Neuronal stem cell (in vitro differentiated cells): ENCODE data around the gene PTH.

Experiments used
- DNase-seq: peaks from one replicate; pipeline ENCODE4 v3.0.0-alpha.2; 2013; ENCODE audit warnings: low spot score
- H2AFZ ChIP-seq: one replicate; pipeline ENCODE4 v1.6.1; 2013; ENCODE audit warnings: mild to moderate bottlenecking, low read length, inconsistent platforms
- H2AK5ac ChIP-seq: 2 replicates; pipeline ENCODE4 v1.6.1; 2013; ENCODE audit warnings: low read depth, mild to moderate bottlenecking, inconsistent platforms, low read length, moderate library complexity, mixed read lengths
- H2BK120ac ChIP-seq: 2 replicates; pipeline ENCODE4 v1.6.1; 2013; ENCODE audit warnings: low read depth, mild to moderate bottlenecking, inconsistent platforms, low read length, moderate library complexity, mixed read lengths
- H2BK12ac ChIP-seq: one replicate; pipeline ENCODE4 v1.6.1; 2013; ENCODE audit warnings: low read length, inconsistent platforms
- H2BK15ac ChIP-seq: 2 replicates; pipeline ENCODE4 v1.6.1; 2013; ENCODE audit warnings: mild to moderate bottlenecking, low read length, inconsistent platforms, mixed read lengths
- H2BK5ac ChIP-seq: one replicate; pipeline ENCODE4 v1.6.1; 2013; ENCODE audit warnings: inconsistent platforms, mild to moderate bottlenecking, low read length, moderate library complexity
- H3K14ac ChIP-seq: one replicate; pipeline ENCODE4 v1.6.1; 2013; ENCODE audit warnings: low read length, inconsistent platforms
- H3K18ac ChIP-seq: 2 replicates; pipeline ENCODE4 v1.6.1; 2013; ENCODE audit warnings: low read length, inconsistent platforms
- H3K23ac ChIP-seq: 2 replicates; pipeline ENCODE4 v1.6.1; 2013; ENCODE audit warnings: low read depth, mild to moderate bottlenecking, mixed read lengths, low read length, inconsistent platforms; ENCODE audit not compliant: poor library complexity
- H3K27ac ChIP-seq: replicated peaks from 3 replicates; pipeline ENCODE4 v1.5.1; 2013; ENCODE audit warnings: low read length, inconsistent platforms
- H3K27me3 ChIP-seq, 3 experiments: 2 replicates each; pipeline ENCODE4 v1.6.1; 2013; ENCODE audit warnings: low read length in 3 of 3, mild to moderate bottlenecking in 2 of 3, inconsistent platforms in 1 of 3, low read depth in 1 of 3, mixed read lengths in 1 of 3, moderate library complexity in 1 of 3; ENCODE audit not compliant: control insufficient read depth in 3 of 3, insufficient read depth in 3 of 3
- H3K36me3 ChIP-seq, 2 donors: replicated peaks in 1 of 2; 2 replicates each; pipeline ENCODE4 v1.6.1; 2013; ENCODE audit warnings: low read length in 2 of 2; ENCODE audit not compliant: control insufficient read depth in 2 of 2, insufficient read depth in 2 of 2
- H3K4ac ChIP-seq: 2 replicates; pipeline ENCODE4 v1.6.1; 2013; ENCODE audit warnings: inconsistent platforms, mild to moderate bottlenecking, low read length, moderate library complexity
- H3K4me1 ChIP-seq, 2 donors: 1 replicate in 1 of 2; 2 replicates in 1 of 2; pipeline ENCODE4 v1.6.1; 2013; ENCODE audit warnings: low read length in 2 of 2, low read depth in 1 of 2; ENCODE audit not compliant: control insufficient read depth in 2 of 2, insufficient read depth in 1 of 2
- H3K4me2 ChIP-seq: one replicate; pipeline ENCODE4 v1.6.1; 2013; ENCODE audit warnings: mild to moderate bottlenecking, low read length, inconsistent platforms; ENCODE audit not compliant: insufficient read depth, poor library complexity, severe bottlenecking
- H3K4me3 ChIP-seq, 2 donors: 2 replicates each; pipeline ENCODE4 v1.5.1; 2013; ENCODE audit warnings: low read length in 2 of 2, mild to moderate bottlenecking in 2 of 2, inconsistent platforms in 1 of 2, moderate library complexity in 1 of 2
- H3K79me1 ChIP-seq: one replicate; pipeline ENCODE4 v1.6.1; 2013; ENCODE audit warnings: low read depth, mild to moderate bottlenecking, inconsistent platforms, low read length, moderate library complexity
- H3K9ac ChIP-seq: one replicate; pipeline ENCODE4 v1.6.1; 2013; ENCODE audit warnings: mild to moderate bottlenecking, low read depth, low read length, inconsistent platforms; ENCODE audit not compliant: poor library complexity
- H3K9me3 ChIP-seq, 2 donors: replicated peaks in 1 of 2; 2 replicates each; pipeline versions ENCODE3 to v1.6.1; 2013; ENCODE audit warnings: low read length in 2 of 2, mild to moderate bottlenecking in 2 of 2, inconsistent platforms in 1 of 2, low read depth in 1 of 2, mixed read lengths in 1 of 2, moderate library complexity in 1 of 2; ENCODE audit not compliant: control insufficient read depth in 2 of 2, insufficient read depth in 1 of 2
- H4K8ac ChIP-seq: one replicate; pipeline ENCODE4 v1.6.1; 2013; ENCODE audit warnings: low read depth, mild to moderate bottlenecking, inconsistent platforms, low read length, moderate library complexity
- H4K91ac ChIP-seq: one replicate; pipeline ENCODE4 v1.6.1; 2013; ENCODE audit warnings: low read length, low read depth, mild to moderate bottlenecking, inconsistent platforms; ENCODE audit not compliant: poor library complexity
- WGBS, 2 donors: extraction: QIAGEN DNeasy Blood & Tissue Kit; methylation state at CpG; one replicate each; pipeline ENCODE4 v1.1.7; 2013; ENCODE audit warnings: missing lambda C conversion rate in 2 of 2, mixed read lengths in 1 of 2; ENCODE audit not compliant: insufficient read length in 2 of 2, insufficient replicate concordance in 1 of 2; ENCODE audit errors: extremely low coverage in 2 of 2; 5-methylcytosine and 5-hydroxymethylcytosine counted together

Gene PTH

DNA sequence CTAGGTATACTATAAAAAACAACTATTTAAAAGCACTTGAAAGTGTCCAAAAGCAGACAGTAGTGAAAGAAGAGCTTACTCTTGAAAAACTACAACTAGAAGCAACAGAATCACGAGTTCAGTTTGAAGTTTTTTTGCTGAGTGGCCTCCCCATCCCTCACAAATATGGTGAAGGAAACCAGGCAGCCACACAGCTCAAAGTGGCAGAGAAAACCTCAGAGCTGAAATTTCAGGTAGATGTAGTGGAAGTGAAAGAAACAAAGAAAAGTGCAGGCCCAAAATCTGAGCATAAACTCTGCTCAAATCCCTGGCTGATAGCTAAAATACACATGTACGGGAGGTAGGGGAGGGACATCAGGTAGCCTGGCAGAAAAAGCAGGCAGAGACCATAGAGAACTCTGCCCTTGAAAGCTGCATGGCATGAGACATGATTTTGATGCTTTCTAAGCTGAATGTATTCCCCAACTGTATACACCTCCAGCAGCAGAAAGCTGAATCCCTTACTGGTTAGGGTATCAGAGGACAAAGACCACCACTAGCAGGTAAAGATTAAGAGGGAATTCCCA lies 44.9 kb downstream of the PTH start:
- peaks cover 0 to 7% of the 10 kb centered on the region in 2 donors for H3K4me1 ChIP-seq
- H3K9me3 ChIP-seq = peaks cover 1 to 12% of the 10 kb centered on the region in 2 donors
- H2AFZ ChIP-seq = no peak overlapping the region
- H3K4me2 ChIP-seq = no peak overlapping the region
- no peak for DNase-seq
- H2BK15ac ChIP-seq = no peak overlapping the region
- no peak overlapping the region for H3K14ac ChIP-seq
- no peak overlapping the region for H3K4me3 ChIP-seq
- H2BK12ac ChIP-seq = no peak overlapping the region
- no peaks in the 10 kb centered on the region for H3K79me1 ChIP-seq
- H3K27ac ChIP-seq = no peak overlapping the region
- H3K4ac ChIP-seq = no peak overlapping the region
- H2AK5ac ChIP-seq = no peak overlapping the region
- no peak overlapping the region for H4K91ac ChIP-seq
- H2BK120ac ChIP-seq = no peak overlapping the region
- H4K8ac ChIP-seq = no peak overlapping the region
- no peak overlapping the region for H3K23ac ChIP-seq
- H3K27me3 ChIP-seq = no peaks in the 10 kb centered on the region
- H2BK5ac ChIP-seq = no peak overlapping the region
- no CpG with 5 or more reads among the region's 2 CpGs for WGBS, 2 donors
- no peak overlapping the region for H3K18ac ChIP-seq
- H3K9ac ChIP-seq = no peak overlapping the region
- H3K36me3 ChIP-seq = no peaks in the 10 kb centered on the region

- Histone ChIP-seq H3K4me2 (no peak overlapping the region), H2AK5ac (no peak overlapping the region), H3K4ac (no peak overlapping the region), H3K14ac (no peak overlapping the region), H2BK120ac (no peak overlapping the region), H3K18ac (no peak overlapping the region), H2BK12ac (no peak overlapping the region), H3K9ac (no peak overlapping the region), H3K23ac (no peak overlapping the region), H2BK15ac (no peak overlapping the region), H3K36me3 (no peaks in the 10 kb centered on the region), H4K91ac (no peak overlapping the region), H2BK5ac (no peak overlapping the region), H3K79me1 (no peaks in the 10 kb centered on the region), H3K9me3 (peaks cover 1 to 12% of the 10 kb centered on the region in 2 donors), H3K4me3 (no peak overlapping the region), H2AFZ (no peak overlapping the region), H3K27me3 (no peaks in the 10 kb centered on the region), H3K4me1 (peaks cover 0 to 7% of the 10 kb centered on the region in 2 donors), H4K8ac (no peak overlapping the region), H3K27ac (no peak overlapping the region)
- WGBS, 2 donors = no CpG with 5 or more reads among the region's 1 CpG
- no peak for DNase-seq
Measured at GRCh38 chr11:13449522-13449921, 46.3 kb downstream of the PTH start.

GRCh38 chr11:13448876-13449275 lies 46.9 kb downstream of the PTH start:
- H3K4me3 ChIP-seq = no peak overlapping the region
- H3K4me1 ChIP-seq = peaks cover 0 to 7% of the 10 kb centered on the region in 2 donors
- no peak overlapping the region for H3K27ac ChIP-seq
- no peak overlapping the region for H2BK12ac ChIP-seq
- no peaks in the 10 kb centered on the region for H3K27me3 ChIP-seq
- H2AK5ac ChIP-seq = no peak overlapping the region
- no peaks in the 10 kb centered on the region for H3K79me1 ChIP-seq
- WGBS, 2 donors = no CpG with 5 or more reads among the region's 2 CpGs
- no peak overlapping the region for H4K91ac ChIP-seq
- no peak overlapping the region for H2BK120ac ChIP-seq
- no peak overlapping the region for H2AFZ ChIP-seq
- H2BK15ac ChIP-seq = no peak overlapping the region
- no peak overlapping the region for H3K23ac ChIP-seq
- H4K8ac ChIP-seq = no peak overlapping the region
- no peak overlapping the region for H3K4me2 ChIP-seq
- DNase-seq = no peak
- H3K9ac ChIP-seq = no peak overlapping the region
- no peaks in the 10 kb centered on the region for H3K36me3 ChIP-seq
- H3K9me3 ChIP-seq = peaks cover 1 to 12% of the 10 kb centered on the region in 2 donors
- no peak overlapping the region for H3K4ac ChIP-seq
- H2BK5ac ChIP-seq = no peak overlapping the region
- H3K18ac ChIP-seq = no peak overlapping the region
- no peak overlapping the region for H3K14ac ChIP-seq

DNA sequence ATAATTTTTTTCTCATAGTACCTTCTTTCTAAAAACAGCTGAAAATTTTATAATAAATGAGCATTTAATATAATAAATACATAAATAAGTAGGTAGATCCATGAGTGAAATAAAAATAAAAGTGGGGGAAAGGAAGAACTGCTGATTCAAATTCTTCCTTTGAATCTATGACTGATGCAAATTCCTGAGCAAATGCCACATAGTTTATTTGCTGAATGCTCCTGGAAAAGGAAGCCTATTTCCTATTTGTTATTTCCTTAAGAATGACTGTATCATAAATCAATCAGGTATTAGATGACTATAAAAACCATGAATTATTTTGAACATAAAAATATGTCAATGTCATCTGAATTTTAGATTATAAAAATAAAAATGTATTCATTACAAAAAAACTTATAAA lies 49.4 kb downstream of the PTH start:
- no peak overlapping the region for H2AFZ ChIP-seq
- no peak for DNase-seq
- no peak overlapping the region for H4K91ac ChIP-seq
- peaks cover 1 to 9% of the 10 kb centered on the region in 2 donors for H3K9me3 ChIP-seq
- H3K23ac ChIP-seq = no peak overlapping the region
- no peak overlapping the region for H3K18ac ChIP-seq
- H3K4me1 ChIP-seq = no peaks in the 10 kb centered on the region
- H2BK12ac ChIP-seq = no peak overlapping the region
- no peak overlapping the region for H2AK5ac ChIP-seq
- H2BK120ac ChIP-seq = no peak overlapping the region
- no peaks in the 10 kb centered on the region for H3K79me1 ChIP-seq
- H3K9ac ChIP-seq = no peak overlapping the region
- no peaks in the 10 kb centered on the region for H3K36me3 ChIP-seq
- no peak overlapping the region for H2BK5ac ChIP-seq
- no peak overlapping the region for H3K4me3 ChIP-seq
- H3K4me2 ChIP-seq = no peak overlapping the region
- no peak overlapping the region for H3K4ac ChIP-seq
- no peaks in the 10 kb centered on the region for H3K27me3 ChIP-seq
- H3K27ac ChIP-seq = no peak overlapping the region
- no peak overlapping the region for H3K14ac ChIP-seq
- H2BK15ac ChIP-seq = no peak overlapping the region
- no peak overlapping the region for H4K8ac ChIP-seq
